Breast epithelium (tissue), 4 donors: ENCODE measurements around the gene APRT. TPM values are rescaled to one million over a fixed set of nuclear protein-coding genes. Genes with fewer than 3 reads are reported as not detected.

ENCODE experiments used
- DNase-seq, 2 donors: peaks; one replicate each; pipeline ENCODE4 v3.0.0-alpha.2; 2019; ENCODE audit warnings: low spot score in 2 of 2
- H3K27ac ChIP-seq, 2 donors: fragments of 200-600 bp; sonication (generic) in 1 of 2; one replicate each; pipeline ENCODE4 v1.5.1; 2016 to 2019; ENCODE audit warnings: mild to moderate bottlenecking in 1 of 2
- H3K27me3 ChIP-seq, 2 donors: fragments of 200-600 bp; sonication (generic) in 1 of 2; one replicate each; pipeline versions ENCODE4 v1.5.1 to v1.6.0; 2017 to 2019; ENCODE audit warnings: control low read depth in 1 of 2, mild to moderate bottlenecking in 1 of 2
- H3K36me3 ChIP-seq: fragments of 200-600 bp; one replicate; pipeline ENCODE4 v1.5.1; 2019
- H3K4me1 ChIP-seq, 2 donors: fragments of 200-600 bp; sonication (generic); one replicate each; pipeline ENCODE4 v1.5.1; 2016 to 2019; ENCODE audit warnings: control low read depth in 1 of 2
- H3K4me3 ChIP-seq, 3 donors: fragments of 200-600 bp; sonication (generic); 1 replicate in 2 of 3; 2 replicates in 1 of 3; pipeline ENCODE4 v1.5.1; 2016 to 2019; ENCODE audit warnings: mild to moderate bottlenecking in 3 of 3, moderate library complexity in 2 of 3
- H3K9me3 ChIP-seq, 2 donors: fragments of 200-600 bp; sonication (generic) in 1 of 2; one replicate each; pipeline ENCODE4 v1.5.1; 2016 to 2019; ENCODE audit warnings: control low read depth in 1 of 2
- POLR2A ChIP-seq: fragments of 450-650 bp; IDR thresholded peaks from one replicate; pipeline ENCODE4 v1.6.1; 2016; ENCODE audit warnings: antibody characterized with exemption, mild to moderate bottlenecking, moderate library complexity
- POLR2AphosphoS5 ChIP-seq, 3 donors: sonication (generic); formaldehyde crosslinking; IDR thresholded peaks; one replicate each; pipeline ENCODE4 v1.6.1; 2017; ENCODE audit warnings: antibody characterized with exemption in 3 of 3
- intact Hi-C: fragments of 100-400 bp; cut with DNase I; formaldehyde crosslinking; loops from one replicate; pipeline ENCODE4 v1.15.1; 2023; ENCODE audit warnings: low total_unique reads
- total RNA-seq, 3 donors: library from RNA; depleted of rRNA; stranded (reverse); fragments of >200 nt; gene quantifications; one replicate each; pipeline ENCODE4 v1.1.0, GENCODE V29; 2016
- TF ChIP-seq, protein P1 (sequence below), 3 donors: fragments of 450-650 bp; IDR thresholded peaks; one replicate each; pipeline ENCODE4 v1.5.1; 2016 to 2017; ENCODE audit warnings: antibody characterized with exemption in 3 of 3, mild to moderate bottlenecking in 3 of 3, moderate library complexity in 3 of 3

APRT gene
- total RNA-seq, 3 donors from 2014 or later = 93.8 to 152 (median 126) TPM

DNA sequence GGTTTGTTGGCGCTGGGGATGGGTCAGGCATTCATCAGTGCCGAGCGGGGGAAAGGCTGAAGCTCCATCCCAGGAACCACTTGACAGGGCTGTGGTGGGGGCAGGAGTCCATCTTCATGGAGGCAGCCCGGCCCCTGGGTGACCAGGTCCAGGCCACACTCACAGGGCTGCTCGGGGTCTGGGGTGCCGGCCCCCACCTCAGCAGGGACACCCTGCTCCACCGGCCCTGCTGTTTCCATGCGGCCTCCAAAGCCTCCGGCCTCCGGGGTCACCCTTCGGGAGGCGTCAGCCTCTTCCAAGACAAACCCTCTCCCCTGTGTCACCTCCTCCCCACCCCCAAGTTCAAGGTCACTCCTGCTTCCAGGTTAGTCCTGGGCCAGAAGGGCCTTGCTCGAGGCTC is 22.9 kb upstream of the APRT start:
- no peak overlapping the region for H3K4me3 ChIP-seq
- no peak for DNase-seq
- intact Hi-C loops = no loop called here
- H3K4me1 ChIP-seq = no peaks in the 10 kb centered on the region
- H3K36me3 ChIP-seq = peaks cover 5% of the 10 kb centered on the region
- no peaks in the 10 kb centered on the region for H3K27me3 ChIP-seq
- H3K27ac ChIP-seq = no peak overlapping the region
- no peak for TF ChIP-seq POLR2AphosphoS5 (IDR thresholded peaks at IDR 0.05)
- TF ChIP-seq POLR2A = no peak
- TF ChIP-seq, protein P1, sequence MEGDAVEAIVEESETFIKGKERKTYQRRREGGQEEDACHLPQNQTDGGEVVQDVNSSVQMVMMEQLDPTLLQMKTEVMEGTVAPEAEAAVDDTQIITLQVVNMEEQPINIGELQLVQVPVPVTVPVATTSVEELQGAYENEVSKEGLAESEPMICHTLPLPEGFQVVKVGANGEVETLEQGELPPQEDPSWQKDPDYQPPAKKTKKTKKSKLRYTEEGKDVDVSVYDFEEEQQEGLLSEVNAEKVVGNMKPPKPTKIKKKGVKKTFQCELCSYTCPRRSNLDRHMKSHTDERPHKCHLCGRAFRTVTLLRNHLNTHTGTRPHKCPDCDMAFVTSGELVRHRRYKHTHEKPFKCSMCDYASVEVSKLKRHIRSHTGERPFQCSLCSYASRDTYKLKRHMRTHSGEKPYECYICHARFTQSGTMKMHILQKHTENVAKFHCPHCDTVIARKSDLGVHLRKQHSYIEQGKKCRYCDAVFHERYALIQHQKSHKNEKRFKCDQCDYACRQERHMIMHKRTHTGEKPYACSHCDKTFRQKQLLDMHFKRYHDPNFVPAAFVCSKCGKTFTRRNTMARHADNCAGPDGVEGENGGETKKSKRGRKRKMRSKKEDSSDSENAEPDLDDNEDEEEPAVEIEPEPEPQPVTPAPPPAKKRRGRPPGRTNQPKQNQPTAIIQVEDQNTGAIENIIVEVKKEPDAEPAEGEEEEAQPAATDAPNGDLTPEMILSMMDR (IDR thresholded peaks at IDR 0.05) = no peak
- no peaks in the 10 kb centered on the region for H3K9me3 ChIP-seq

DNA sequence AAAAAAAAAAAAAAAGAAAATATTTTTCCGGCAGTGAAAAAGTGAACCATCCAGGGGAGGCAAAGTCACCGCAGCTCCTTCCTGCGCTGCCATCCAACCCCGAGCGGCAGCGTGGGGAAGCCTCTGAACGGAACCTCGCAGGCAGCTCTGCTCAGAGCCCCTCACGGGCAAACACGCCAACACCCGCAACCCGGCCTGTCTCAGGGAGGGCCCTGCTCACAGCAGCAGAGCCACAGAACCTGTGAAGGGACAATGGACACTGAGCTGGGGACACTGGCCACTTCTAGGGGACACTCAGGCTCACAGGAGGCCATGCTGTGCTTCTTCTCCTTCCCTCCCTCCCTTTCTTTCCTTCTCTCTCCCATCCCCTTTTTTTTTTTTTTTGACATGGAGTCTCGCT is 21.4 kb upstream of the APRT start:
- Histone ChIP-seq H3K27ac (no peak overlapping the region), H3K36me3 (no peaks in the 10 kb centered on the region), H3K4me1 (no peaks in the 10 kb centered on the region), H3K9me3 (no peaks in the 10 kb centered on the region), H3K4me3 (no peak overlapping the region), H3K27me3 (no peaks in the 10 kb centered on the region)
- intact Hi-C loops = no loop called here
- TF ChIP-seq, protein P1 (IDR thresholded peaks at IDR 0.05) = no peak
- TF ChIP-seq POLR2AphosphoS5 (IDR thresholded peaks at IDR 0.05) (no peak), POLR2A (no peak)
- no peak for DNase-seq

GRCh38 chr16:88831838-88832237 is 20.1 kb upstream of the APRT start:
- H3K4me1 ChIP-seq = no peaks in the 10 kb centered on the region
- TF ChIP-seq POLR2AphosphoS5 (IDR thresholded peaks at IDR 0.05) = no peak
- no peak for TF ChIP-seq POLR2A
- TF ChIP-seq, protein P1 (IDR thresholded peaks at IDR 0.05) = no peak
- H3K4me3 ChIP-seq = no peak overlapping the region
- H3K27ac ChIP-seq = no peak overlapping the region
- DNase-seq = no peak
- no peaks in the 10 kb centered on the region for H3K27me3 ChIP-seq
- no peaks in the 10 kb centered on the region for H3K9me3 ChIP-seq
- intact Hi-C loops = no loop called here
- H3K36me3 ChIP-seq = no peaks in the 10 kb centered on the region

DNA sequence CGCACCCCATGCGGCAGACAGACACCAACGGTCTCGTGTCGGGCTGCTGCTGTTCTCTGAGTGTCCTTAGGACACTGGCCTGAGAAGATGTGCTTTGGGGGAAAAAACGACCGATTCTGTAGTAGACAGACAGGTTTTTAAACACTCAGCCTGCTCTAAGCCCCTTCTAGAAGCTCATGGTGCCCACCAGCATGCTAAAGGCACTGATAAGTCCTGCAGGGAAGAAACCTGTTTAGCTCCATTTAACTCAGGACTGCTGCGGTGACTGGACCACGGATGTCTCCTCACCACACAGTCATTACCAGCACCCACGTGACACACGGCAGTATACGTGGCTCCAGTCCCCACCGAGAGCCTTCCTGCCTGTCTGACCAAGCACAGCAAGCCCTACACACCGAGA is 19.1 kb upstream of the APRT start:
- intact Hi-C loops = no loop called here
- H3K27ac ChIP-seq = no peak overlapping the region

DNA sequence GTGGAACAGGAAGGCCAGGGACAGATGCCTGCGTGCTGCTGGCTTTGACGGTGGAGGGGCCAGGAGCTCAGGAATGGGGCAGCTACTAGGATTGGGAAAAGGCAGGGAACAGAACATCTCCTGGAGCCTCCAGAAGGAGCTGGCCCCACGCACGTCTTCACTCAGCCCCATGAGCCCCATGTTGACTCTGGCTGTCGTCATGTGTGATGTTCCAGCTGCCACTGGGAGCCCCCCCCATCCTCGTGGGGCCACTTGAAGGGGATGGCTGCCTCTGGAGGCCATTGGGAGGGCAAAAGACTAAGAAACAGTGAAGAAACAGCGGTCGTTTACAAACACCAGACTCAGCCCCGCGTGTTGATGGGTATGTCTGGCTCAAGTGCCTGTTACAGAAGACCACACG is 18.5 kb upstream of the APRT start:
- no peak overlapping the region for H3K27ac ChIP-seq
- no peaks in the 10 kb centered on the region for H3K9me3 ChIP-seq
- no peak overlapping the region for H3K4me3 ChIP-seq
- intact Hi-C loops = no loop called here
- no peaks in the 10 kb centered on the region for H3K27me3 ChIP-seq
- TF ChIP-seq, protein P1 (IDR thresholded peaks at IDR 0.05) = no peak
- TF ChIP-seq POLR2A = no peak
- TF ChIP-seq POLR2AphosphoS5 (IDR thresholded peaks at IDR 0.05) = no peak
- H3K4me1 ChIP-seq = no peaks in the 10 kb centered on the region
- DNase-seq = no peak
- no peaks in the 10 kb centered on the region for H3K36me3 ChIP-seq

More for the DNA sequence above, 19.1 kb upstream of the APRT start:
- Histone ChIP-seq H3K27me3 (no peaks in the 10 kb centered on the region), H3K36me3 (no peaks in the 10 kb centered on the region), H3K4me1 (no peaks in the 10 kb centered on the region), H3K4me3 (no peak overlapping the region), H3K9me3 (no peaks in the 10 kb centered on the region)
- no peak for DNase-seq
- TF ChIP-seq POLR2AphosphoS5 (IDR thresholded peaks at IDR 0.05) (no peak), POLR2A (no peak)
- TF ChIP-seq, protein P1 (IDR thresholded peaks at IDR 0.05) = no peak
